BLaER1 treated with 17β-estradiol and CSF1 and Interleukin-3, amounts not matched to agents 10 nM and 100 nM (cell line): ENCODE data around the gene TIGD6.
"Not testable (repeated sequence)": the region's sequence is repeated elsewhere in the genome, so short reads cannot be mapped to it uniquely, and the experiment has no call there.

Experiments
- H3K27ac ChIP-seq, 11 experiments: shearing (Covaris generic); formaldehyde crosslinking; 2 replicates each; pipeline ENCODE4 v1.8.1; 2022
- H3K27me3 ChIP-seq, 11 experiments: shearing (Covaris generic); formaldehyde crosslinking; 2 replicates each; pipeline ENCODE4 v1.8.1; 2022
- H3K36me3 ChIP-seq, 11 experiments: shearing (Covaris generic); formaldehyde crosslinking; 2 replicates each; pipeline ENCODE4 v1.8.1; 2022
- H3K4me1 ChIP-seq, 10 experiments: shearing (Covaris generic); formaldehyde crosslinking; 2 replicates each; pipeline ENCODE4 v1.8.1; 2022
- H3K4me2 ChIP-seq, 11 experiments: shearing (Covaris generic); formaldehyde crosslinking; 2 replicates each; pipeline ENCODE4 v1.8.1; 2022
- H3K4me3 ChIP-seq, 10 experiments: shearing (Covaris generic); formaldehyde crosslinking; 2 replicates each; pipeline ENCODE4 v1.8.1; 2022
- H3K9ac ChIP-seq, 11 experiments: shearing (Covaris generic); formaldehyde crosslinking; 2 replicates each; pipeline ENCODE4 v1.8.1; 2022
- H3K9me3 ChIP-seq, 11 experiments: shearing (Covaris generic); formaldehyde crosslinking; replicated peaks in 1 of 11; 2 replicates each; pipeline ENCODE4 v1.8.1; 2022
- H4K20me1 ChIP-seq, 11 experiments: shearing (Covaris generic); formaldehyde crosslinking; 2 replicates each; pipeline ENCODE4 v1.8.1; 2022
- Cebpa-rat ChIP-seq, 11 experiments: shearing (Covaris generic); IDR thresholded peaks; 2 replicates each; pipeline ENCODE4 v1.8.1; 2022

The TIGD6 gene

DNA sequence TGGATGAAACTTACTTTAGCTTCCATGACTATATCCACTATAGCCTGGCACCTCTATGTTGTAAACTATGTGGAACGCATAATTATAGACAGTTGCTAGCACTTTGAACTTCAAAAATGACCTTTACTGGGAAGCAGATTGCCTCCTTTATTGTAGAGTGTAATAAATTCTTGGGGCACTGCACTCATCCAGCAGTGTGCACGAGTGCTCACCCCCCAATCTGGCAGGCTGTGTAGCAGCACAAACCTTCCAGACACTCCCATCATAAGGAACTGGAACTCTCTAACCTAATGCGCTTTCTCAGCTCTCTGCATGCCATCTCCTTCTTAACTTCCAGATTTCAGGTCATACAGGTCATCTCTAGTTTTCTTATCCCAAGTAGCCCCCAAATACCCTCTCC, 54.3 kb downstream of the TIGD6 start:
- Histone ChIP-seq H3K4me2 (no peak overlapping the region), H3K27ac (no peak overlapping the region), H3K4me3 (no peak overlapping the region), H3K27me3 (no peaks in the 10 kb centered on the region), H3K4me1 (no peaks in the 10 kb centered on the region), H4K20me1 (no peaks in the 10 kb centered on the region), H3K36me3 (no peaks in the 10 kb centered on the region), H3K9ac (no peak overlapping the region), H3K9me3 (no peaks in the 10 kb centered on the region)
- no peak for TF ChIP-seq Cebpa-rat (IDR thresholded peaks at IDR 0.05)

DNA sequence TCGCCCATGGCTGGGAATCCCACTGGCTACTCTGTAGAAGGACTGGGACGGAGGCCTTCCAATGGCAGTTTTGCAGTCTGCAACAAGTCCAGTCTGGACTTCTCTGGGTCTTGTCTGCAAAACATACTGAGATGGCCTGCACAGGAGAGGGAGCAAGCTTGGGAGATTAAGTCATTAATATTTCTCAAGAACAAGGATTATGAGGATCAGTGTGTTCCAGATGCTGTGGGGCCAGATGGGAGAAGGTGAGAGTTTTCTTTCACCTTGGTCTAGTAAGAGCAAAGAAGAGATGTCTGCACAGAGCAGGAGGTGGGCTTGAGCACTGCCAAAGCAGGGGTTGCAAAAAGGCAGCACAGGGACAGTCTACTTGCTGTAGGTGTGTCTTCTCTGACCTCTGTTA, 55.8 kb downstream of the TIGD6 start, which contains the start of gene PDE6A:
PDE6A (minus strand) TSS at position 128 of the 400 bp plus-strand sequence; CDS start at position 8, 120 bp downstream.
- Histone ChIP-seq H3K9ac (no peak within 1 kb of the TSS), H3K4me2 (no peak within 1 kb of the TSS), H4K20me1 (no peaks in the 10 kb centered on the region), H3K27me3 (no peaks in the 10 kb centered on the region), H3K4me3 (no peak within 1 kb of the TSS), H3K4me1 (peaks cover 0 to 6% (median 0%) of the 10 kb centered on the region in 10 experiments; a peak in 7 of 20 replicates), H3K27ac (no peak within 1 kb of the TSS), H3K9me3 (no peaks in the 10 kb centered on the region), H3K36me3 (no peaks in the 10 kb centered on the region)
- TF ChIP-seq Cebpa-rat (IDR thresholded peaks at IDR 0.05), result no peak

DNA sequence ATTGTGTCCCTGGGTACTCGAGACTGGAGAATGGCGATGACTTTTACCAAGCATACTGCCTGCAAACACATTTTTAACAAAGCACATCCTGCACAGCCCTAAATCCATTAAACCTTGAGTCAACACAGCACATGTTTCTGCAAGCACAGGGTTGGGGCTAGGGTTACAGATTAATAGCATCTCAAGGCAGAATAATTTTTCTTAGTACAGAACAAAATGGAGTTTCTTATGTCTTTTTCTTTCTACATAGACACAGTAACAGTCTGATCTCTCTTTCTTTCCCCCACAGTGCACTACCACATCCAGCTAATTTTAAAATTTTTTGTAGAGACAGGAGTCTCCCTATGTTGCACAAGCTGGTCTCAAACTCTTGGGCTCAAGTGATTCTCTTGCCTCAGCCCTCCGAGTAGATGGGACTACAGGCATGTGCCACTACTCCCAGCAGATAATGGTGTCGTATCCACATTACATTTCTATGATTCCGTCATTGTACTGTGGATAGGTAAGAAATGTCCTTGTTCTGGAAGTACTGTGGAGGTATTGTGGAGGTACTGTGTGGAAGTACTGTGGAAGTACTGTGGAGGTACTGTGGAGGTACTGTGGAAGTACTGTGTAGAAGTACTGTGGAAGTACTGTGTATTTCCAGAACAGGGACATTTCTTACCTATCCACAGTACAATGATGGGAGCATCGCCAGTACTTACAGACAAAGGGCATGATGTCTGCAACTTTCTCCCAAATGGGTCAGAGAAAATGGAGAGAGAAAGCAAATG, 57.1 kb downstream of the TIGD6 start:
- H3K9ac ChIP-seq, H4K20me1 ChIP-seq, H3K36me3 ChIP-seq, H3K9me3 ChIP-seq, H3K27ac ChIP-seq, H3K4me3 ChIP-seq, H3K4me2 ChIP-seq, H3K27me3 ChIP-seq: not testable (repeated sequence)
- H3K4me1 ChIP-seq, result peaks cover 0 to 17% (median 3%) of the 10 kb centered on the region in 10 experiments; a peak in 10 of 20 replicates
